GDM1 (cell line): ENCODE data around the gene AIPL1.
"Not testable (repeated sequence)": the region's sequence is repeated elsewhere in the genome, so short reads cannot be mapped to it uniquely, and the experiment has no call there.

Experiments used
- DNase-seq: peaks from one replicate; lab custom pipeline; 2025; lab: John Stamatoyannopoulos, UW

The AIPL1 gene

GRCh38 chr17:6435051-6435450, at the start of gene AIPL1:
AIPL1 (minus strand) TSS chr17:6435121; CDS start chr17:6435104, 17 bp downstream.
- DNase-seq: no peak

DNA sequence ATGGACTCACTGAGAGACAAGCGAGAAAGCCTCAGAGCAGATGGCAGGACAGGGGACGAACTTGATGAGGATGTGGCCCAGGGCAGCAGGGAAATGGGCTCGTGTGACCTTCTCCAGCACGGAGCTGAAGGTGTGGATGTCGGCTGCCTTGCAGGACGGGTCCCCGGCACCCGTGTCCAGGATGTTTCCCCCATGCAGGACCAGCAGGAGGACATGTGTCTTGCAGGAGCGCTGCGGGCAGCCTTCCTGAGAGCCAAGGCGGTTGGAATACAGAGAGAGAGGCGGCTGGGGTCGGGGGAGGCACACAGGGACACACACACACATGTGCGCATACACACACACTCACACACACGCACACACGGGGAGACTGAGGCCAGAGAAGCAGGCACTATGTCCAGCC, 48.6 kb upstream of the AIPL1 start:
- DNase-seq: no peak

DNA sequence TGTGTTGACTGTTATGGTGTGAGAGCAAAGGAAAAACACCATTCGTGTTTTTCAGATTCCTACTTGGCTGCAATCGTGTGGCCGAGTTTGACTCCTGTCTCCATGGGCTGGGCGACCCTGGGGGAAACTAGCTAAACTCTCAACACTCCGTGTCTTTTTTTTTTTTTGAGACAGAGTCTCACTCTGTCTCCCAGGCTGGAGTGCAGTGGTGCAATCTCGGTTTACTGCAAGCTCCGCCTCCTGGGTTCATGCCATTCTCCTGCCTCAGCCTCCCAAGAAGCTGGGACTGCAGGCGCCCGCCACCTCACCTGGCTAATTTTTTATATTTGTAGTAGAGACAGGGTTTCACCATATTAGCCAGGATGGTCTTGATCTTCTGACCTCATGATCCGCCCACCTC, 47.9 kb upstream of the AIPL1 start:
- not testable (repeated sequence) for DNase-seq

- no peak for DNase-seq
Observed at GRCh38 chr17:6482105-6482455, 47.2 kb upstream of the AIPL1 start.

DNA sequence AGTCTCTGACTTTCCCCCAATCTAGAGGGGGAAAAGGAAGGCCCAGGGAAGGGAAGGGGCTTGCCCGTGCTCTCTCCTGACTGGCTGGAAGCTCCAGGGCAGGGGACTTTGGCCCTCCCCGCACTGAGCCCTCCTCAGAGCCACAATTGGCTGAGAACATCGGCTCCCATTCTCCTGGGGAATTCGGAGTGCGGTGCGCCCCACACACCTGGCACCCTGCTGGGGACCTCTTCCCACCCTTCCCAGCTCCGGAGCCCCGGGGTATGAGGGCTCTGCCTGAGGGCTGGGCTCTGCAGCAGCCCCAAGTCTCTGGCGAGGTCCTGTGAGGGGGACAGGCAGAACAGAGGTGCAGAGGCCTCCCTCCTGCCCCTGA, 45.4 kb upstream of the AIPL1 start:
- no peak for DNase-seq

DNA sequence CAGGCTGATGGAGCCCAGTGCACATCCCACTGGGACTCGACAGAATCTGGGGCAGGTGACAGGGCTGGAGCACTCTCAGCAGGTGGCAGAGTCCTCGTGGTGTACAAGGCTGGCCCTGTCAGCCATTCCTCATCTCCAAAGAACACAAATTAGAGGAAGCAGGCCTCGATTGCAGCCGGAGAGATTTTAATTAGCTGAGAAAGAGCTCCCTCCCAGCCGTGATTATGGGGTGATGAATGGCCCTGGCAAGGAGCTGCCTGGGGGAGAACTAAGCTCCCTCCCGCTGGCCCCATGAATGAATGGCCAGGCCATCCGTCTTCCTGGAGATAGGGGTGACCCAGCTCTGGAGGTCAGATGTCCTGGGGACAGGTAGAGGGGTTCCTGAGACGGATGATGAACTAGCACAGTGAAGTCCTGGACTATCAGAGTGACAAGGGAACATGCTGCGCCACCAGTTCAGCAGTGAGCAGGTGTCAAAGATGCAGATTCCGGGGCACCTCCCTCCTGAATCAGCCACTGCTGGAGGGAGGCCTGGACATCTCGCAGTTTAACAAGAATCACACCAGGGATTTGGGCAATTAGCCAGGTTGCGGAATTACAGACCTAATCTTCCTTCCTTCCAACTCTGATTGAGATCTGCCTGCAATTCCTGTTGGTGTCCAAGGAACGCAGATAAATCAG, 44.8 kb upstream of the AIPL1 start:
- no peak for DNase-seq

GRCh38 chr17:6478486-6478885, 43.6 kb upstream of the AIPL1 start:
- DNase-seq: no peak

GRCh38 chr17:6477831-6478383, 43.0 kb upstream of the AIPL1 start:
- DNase-seq: no peak

GRCh38 chr17:6476810-6477179, 41.9 kb upstream of the AIPL1 start:
- DNase-seq: no peak

DNA sequence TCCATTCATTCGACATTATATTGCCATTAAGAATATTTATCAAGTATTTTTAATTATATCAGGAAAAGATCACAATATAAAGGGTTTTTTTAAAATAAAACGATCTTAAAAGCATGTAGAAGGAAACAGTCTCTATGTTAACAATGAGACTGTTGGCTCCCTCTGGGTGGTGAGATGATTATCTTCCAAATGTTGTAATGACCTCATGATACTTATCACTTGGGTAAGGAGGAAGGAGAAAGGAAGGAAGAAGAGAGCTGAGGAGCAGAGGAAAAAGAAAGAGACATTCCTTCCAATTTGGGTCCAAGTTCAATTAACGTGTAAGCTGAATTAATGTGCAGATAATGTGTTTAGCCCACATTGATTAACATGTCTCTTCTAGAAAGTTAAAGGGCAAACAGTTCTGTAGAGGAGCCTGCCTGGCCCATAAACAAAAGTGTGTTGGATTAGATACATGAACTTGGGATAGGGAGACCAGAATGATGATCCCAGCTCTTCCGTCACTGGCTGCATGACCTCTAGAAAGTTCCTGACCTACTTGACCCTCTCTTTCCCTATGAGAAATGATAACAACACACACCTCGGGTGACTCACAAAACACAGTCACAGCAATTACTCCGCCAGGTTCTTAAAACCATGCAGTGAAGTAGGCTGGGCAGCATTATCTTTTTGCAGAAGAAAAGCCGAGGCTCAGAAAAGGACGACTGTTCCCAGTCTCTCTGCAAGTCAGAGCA, 41.3 kb upstream of the AIPL1 start:
- DNase-seq: no peak

- no peak for DNase-seq
Observed at GRCh38 chr17:6475411-6475810, 40.5 kb upstream of the AIPL1 start.

- no peak for DNase-seq
Observed at GRCh38 chr17:6474906-6475305, 40.0 kb upstream of the AIPL1 start.

DNA sequence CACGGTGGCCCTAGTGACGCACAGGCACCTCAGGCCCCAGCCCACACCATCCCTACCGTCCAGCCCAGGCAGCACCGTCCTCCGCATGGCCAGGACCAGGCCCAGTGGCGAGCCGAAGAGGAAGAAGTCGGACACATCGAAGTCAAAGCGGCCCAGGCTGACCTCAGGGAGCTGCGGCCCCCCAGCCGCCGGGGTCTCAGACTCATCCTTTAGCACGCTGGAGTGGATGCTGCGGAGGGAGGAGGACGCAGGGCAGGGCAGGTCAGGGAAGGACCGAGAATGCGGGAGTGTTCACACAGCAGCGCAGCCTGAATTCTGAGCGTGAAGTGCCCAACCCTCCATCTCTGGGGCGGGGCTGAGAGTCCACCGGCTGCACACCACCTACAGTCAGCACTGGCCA, 39.5 kb upstream of the AIPL1 start:
- DNase-seq: no peak

- DNase-seq: peak; percentile 23
Observed at GRCh38 chr17:6473128-6473767, 38.3 kb upstream of the AIPL1 start.

DNA sequence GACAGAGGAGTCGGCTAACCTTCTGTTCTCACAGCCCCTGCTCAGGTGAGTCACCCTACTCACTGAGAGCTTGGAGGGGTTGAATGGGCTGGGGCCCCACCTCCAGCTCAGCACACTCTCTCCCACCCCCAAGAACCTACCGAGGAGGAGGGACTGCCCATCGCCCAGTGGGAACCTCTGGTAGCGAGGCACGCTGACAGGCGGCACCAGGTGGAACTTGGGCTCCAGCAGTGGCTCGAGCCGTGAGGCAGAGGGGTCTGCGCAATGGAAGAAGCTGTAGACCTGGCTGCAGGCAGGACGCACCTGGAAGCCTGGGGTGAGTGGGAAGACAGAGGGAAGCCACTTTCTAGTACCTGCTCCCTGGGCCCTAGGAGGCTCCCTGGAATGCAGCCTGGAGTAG, 37.6 kb upstream of the AIPL1 start:
- no peak for DNase-seq

- DNase-seq: no peak
Observed at GRCh38 chr17:6471531-6472465, 36.9 kb upstream of the AIPL1 start.

GRCh38 chr17:6470751-6471521, 36.0 kb upstream of the AIPL1 start:
- no peak for DNase-seq

DNA sequence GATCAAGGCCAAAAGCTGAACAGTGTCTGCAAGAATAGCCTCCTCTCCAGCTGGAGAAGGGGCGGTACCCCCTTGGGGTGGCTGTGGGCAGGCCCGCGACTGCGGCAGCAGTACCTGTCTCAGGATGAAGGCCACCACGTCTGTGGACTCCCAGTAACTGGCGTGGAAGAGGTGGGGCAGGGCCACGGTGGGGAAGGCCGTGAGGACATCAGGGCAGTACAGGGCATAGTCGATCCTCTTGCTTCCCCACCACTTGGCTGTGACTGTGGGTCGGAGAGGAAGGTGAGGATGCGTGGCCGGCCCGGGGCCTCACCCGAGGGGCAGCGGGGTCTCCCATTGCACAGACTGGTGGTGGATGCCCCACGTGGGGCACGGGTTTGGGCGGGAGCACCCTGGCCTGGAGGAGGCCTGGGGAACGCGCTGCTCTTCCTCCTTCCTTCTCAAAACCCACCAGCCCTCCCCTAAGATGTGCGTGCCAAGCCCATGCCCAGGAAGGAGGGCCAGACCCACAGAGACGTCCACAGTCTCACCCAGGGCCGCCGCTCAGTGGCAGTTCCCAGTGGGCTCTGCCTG, 35.3 kb upstream of the AIPL1 start:
- no peak for DNase-seq

- DNase-seq: no peak
Observed at GRCh38 chr17:6468051-6468790, 33.3 kb upstream of the AIPL1 start.

DNA sequence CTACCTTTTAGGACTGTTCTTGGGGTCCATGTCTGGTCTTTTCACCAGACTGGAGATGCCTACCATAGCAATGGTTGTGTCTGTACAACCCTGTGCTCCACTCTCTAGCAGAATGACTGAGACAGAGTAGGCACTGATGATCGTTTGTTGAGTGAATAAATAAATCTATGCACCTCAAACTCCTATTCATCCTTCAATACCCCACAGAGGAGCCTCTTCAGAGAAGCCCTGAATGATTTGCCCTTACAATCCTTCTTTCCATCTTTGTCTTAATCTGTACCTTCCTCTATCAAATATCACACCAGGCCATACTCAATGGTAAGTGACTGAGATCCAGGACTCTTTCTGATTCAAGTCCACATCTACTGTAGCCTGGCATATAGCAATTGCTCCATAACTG, 32.6 kb upstream of the AIPL1 start:
- DNase-seq: no peak
